ENCODE results near the gene NKD2. TPM values are rescaled to one million over a fixed set of nuclear protein-coding genes. Genes with fewer than 3 reads are reported as not detected.

The NKD2 gene
- total RNA-seq, 1 donor from 2014 or later: 2.8 TPM

- ATAC-seq (ENCODE audit: poor library complexity) (no peak), DNase-seq (no peak)
- intact Hi-C loops (cut with DNase I): no loop called here
These were observed 77.5 kb downstream of the NKD2 start for GRCh38 chr5:1086137-1086536.

GRCh38 chr5:1086871-1087270 is 78.3 kb downstream of the NKD2 start:
- intact Hi-C loops (cut with DNase I): no loop called here
- no peak for DNase-seq
- no peak for ATAC-seq (ENCODE audit: poor library complexity)

- no peak for DNase-seq
- ATAC-seq (ENCODE audit: poor library complexity): no peak
- intact Hi-C loops (cut with DNase I): no loop called here
These were observed 78.8 kb downstream of the NKD2 start for GRCh38 chr5:1087428-1087827.

- intact Hi-C loops (cut with DNase I): no loop called here
- no peak for ATAC-seq (ENCODE audit: poor library complexity)
- no peak for DNase-seq
These were observed 79.4 kb downstream of the NKD2 start for GRCh38 chr5:1088031-1088430.

Small RNAs within 50 kb of the gene (microRNA-seq; reads per million reads assigned to microRNA genes)
- gene MIR4635: not detected

Other genes starting within 250 kb of the NKD2 start
- 18.8 TPM for gene ZDHHC11B, start 224.1 kb upstream of the NKD2 start, total RNA-seq
- 55.6 TPM for gene ZDHHC11, start 157.8 kb upstream of the NKD2 start, total RNA-seq
- 28.0 TPM for gene BRD9, start 116.0 kb upstream of the NKD2 start, total RNA-seq
- 0.48 TPM for gene TRIP13, start 115.9 kb upstream of the NKD2 start, total RNA-seq
- gene SLC12A7, start 103.3 kb downstream of the NKD2 start, total RNA-seq: 172 TPM
- not detected for gene SLC6A19, start 192.8 kb downstream of the NKD2 start, total RNA-seq
- not detected for gene SLC6A18, start 216.6 kb downstream of the NKD2 start, total RNA-seq